ENCODE results near the gene ITGB2. TPM values are rescaled to one million over a fixed set of nuclear protein-coding genes. Genes with fewer than 3 reads are reported as not detected.

ITGB2 gene
- total RNA-seq, 1 donor from 2014 or later, result 56.8 TPM

Other genes with a start within 250 kb of the ITGB2 start
- not detected for gene KRTAP12-1, start 238.7 kb downstream of the ITGB2 start, total RNA-seq (ENCODE audit: insufficient read depth, low replicate concordance)
- gene KRTAP10-12, start 223.7 kb downstream of the ITGB2 start, total RNA-seq (ENCODE audit: insufficient read depth, low replicate concordance), result 4.1 TPM
- not detected for gene TSPEAR, start 209.3 kb downstream of the ITGB2 start, total RNA-seq (ENCODE audit: insufficient read depth, low replicate concordance)
- 92.2 TPM for gene UBE2G2, start 119.1 kb downstream of the ITGB2 start, total RNA-seq (ENCODE audit: insufficient read depth, low replicate concordance)
- gene SUMO3, start 102.8 kb downstream of the ITGB2 start, total RNA-seq (ENCODE audit: insufficient read depth, low replicate concordance), result 49.4 TPM
- gene PTTG1IP, start 47.2 kb downstream of the ITGB2 start, total RNA-seq (ENCODE audit: insufficient read depth, low replicate concordance), result 347 TPM
- gene SLX9, start 19.1 kb upstream of the ITGB2 start, total RNA-seq (ENCODE audit: insufficient read depth, low replicate concordance), result 32.0 TPM
- 108 TPM for gene ADARB1, start 153.7 kb upstream of the ITGB2 start, total RNA-seq (ENCODE audit: insufficient read depth, low replicate concordance)

Measured in umbilical cord (tissue), 1 donor.